ENCODE measurements around the gene CLPTM1L.

DNA sequence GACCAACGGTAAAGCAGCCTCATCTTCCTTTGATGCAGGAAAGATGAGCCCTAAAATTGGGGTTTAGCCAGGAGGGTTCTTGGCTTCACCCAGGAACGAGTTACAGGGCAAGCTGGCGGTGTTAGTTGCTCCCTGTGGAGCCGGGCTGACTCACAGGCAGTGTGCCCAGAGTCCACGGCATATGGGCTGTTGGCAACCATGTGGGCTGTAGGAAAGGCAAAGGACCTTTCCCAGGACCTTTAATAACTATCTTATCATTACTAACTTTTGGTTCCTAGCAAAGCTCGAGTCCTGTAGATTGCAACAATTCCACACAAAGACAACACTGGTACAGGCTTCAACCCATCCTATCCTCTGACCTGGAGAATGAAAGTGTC, 29.8 kb upstream of the CLPTM1L start:
- TF ChIP-seq EZH2 (IDR thresholded peaks at IDR 0.05; ENCODE audit: borderline replicate concordance, insufficient read depth, low read length, poor library complexity, severe bottlenecking) (no peak), SMC3 (conservative IDR thresholded peaks at IDR 0.05; ENCODE audit: poor library complexity) (no peak), RAD21 (conservative IDR thresholded peaks at IDR 0.05) (no peak), EP300 (conservative IDR thresholded peaks at IDR 0.05; ENCODE audit: poor library complexity, severe bottlenecking) (no peak)
- TF ChIP-seq, protein P1, sequence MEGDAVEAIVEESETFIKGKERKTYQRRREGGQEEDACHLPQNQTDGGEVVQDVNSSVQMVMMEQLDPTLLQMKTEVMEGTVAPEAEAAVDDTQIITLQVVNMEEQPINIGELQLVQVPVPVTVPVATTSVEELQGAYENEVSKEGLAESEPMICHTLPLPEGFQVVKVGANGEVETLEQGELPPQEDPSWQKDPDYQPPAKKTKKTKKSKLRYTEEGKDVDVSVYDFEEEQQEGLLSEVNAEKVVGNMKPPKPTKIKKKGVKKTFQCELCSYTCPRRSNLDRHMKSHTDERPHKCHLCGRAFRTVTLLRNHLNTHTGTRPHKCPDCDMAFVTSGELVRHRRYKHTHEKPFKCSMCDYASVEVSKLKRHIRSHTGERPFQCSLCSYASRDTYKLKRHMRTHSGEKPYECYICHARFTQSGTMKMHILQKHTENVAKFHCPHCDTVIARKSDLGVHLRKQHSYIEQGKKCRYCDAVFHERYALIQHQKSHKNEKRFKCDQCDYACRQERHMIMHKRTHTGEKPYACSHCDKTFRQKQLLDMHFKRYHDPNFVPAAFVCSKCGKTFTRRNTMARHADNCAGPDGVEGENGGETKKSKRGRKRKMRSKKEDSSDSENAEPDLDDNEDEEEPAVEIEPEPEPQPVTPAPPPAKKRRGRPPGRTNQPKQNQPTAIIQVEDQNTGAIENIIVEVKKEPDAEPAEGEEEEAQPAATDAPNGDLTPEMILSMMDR (IDR thresholded peaks at IDR 0.05; ENCODE audit: poor library complexity, severe bottlenecking) = no peak

Measured in neural cell (in vitro differentiated cells).